SK-MEL-5 (cell line): Measurements from ENCODE around the gene CD180. TPM values are rescaled to one million over a fixed set of nuclear protein-coding genes. Genes with fewer than 3 reads are reported as not detected.

ENCODE experiments used
- DNase-seq: peaks from one replicate; pipeline ENCODE4 v3.0.0-alpha.2; 2016; ENCODE audit warnings: low read depth, low spot score
- in situ Hi-C: cut with HindIII; loops from 2 replicates; pipeline ENCODE4 v1.10.0; 2016; ENCODE audit warnings: low sequenced_read_pairs, high pct_unique_total_duplicates, low pct_unique_long_range_greater_than_20kb
- total RNA-seq: library from RNA; depleted of rRNA; stranded (reverse); fragments of >200 nt; shearing (Covaris generic); gene quantifications from 2 replicates; pipeline ENCODE4 v1.2.3, GENCODE V29; 2014

Gene CD180
- total RNA-seq, 1 experiment from 2014 or later: not detected

GRCh38 chr5:67195406-67196275 lies 958 bp downstream of the CD180 start:
- in situ Hi-C loops: no loop called here

GRCh38 chr5:67194166-67194565 lies 2.4 kb downstream of the CD180 start:
- no peak for DNase-seq
- in situ Hi-C loops: no loop called here

More at GRCh38 chr5:67195406-67196275, 958 bp downstream of the CD180 start:
- DNase-seq: no peak

- DNase-seq: no peak
- in situ Hi-C loops: no loop called here
Observed at GRCh38 chr5:67193439-67193807, 3.2 kb downstream of the CD180 start.

- DNase-seq: no peak
- in situ Hi-C loops: no loop called here
Observed at GRCh38 chr5:67192719-67193438, 3.7 kb downstream of the CD180 start.

- in situ Hi-C loops: no loop called here
- DNase-seq: no peak
Observed at GRCh38 chr5:67190861-67191260, 5.7 kb downstream of the CD180 start.

GRCh38 chr5:67190410-67190809 lies 6.2 kb downstream of the CD180 start:
- in situ Hi-C loops: no loop called here
- no peak for DNase-seq

- in situ Hi-C loops: no loop called here
Observed at GRCh38 chr5:67189931-67190330, 6.7 kb downstream of the CD180 start.

GRCh38 chr5:67189079-67189354 lies 7.6 kb downstream of the CD180 start:
- DNase-seq: no peak
- in situ Hi-C loops: no loop called here

More at GRCh38 chr5:67189931-67190330, 6.7 kb downstream of the CD180 start:
- DNase-seq: no peak

GRCh38 chr5:67188274-67189078 lies 8.1 kb downstream of the CD180 start:
- in situ Hi-C loops: no loop called here
- no peak for DNase-seq

GRCh38 chr5:67187006-67187715 lies 9.4 kb downstream of the CD180 start:
- DNase-seq: no peak
- in situ Hi-C loops: no loop called here

GRCh38 chr5:67183859-67184258 lies 12.7 kb downstream of the CD180 start:
- in situ Hi-C loops: no loop called here
- DNase-seq: no peak

- no peak for DNase-seq
- in situ Hi-C loops: no loop called here
Observed at GRCh38 chr5:67182301-67182790, 14.3 kb downstream of the CD180 start.

GRCh38 chr5:67181648-67182221 lies 14.9 kb downstream of the CD180 start:
- no peak for DNase-seq
- in situ Hi-C loops: no loop called here

GRCh38 chr5:67179697-67180361 lies 16.8 kb downstream of the CD180 start:
- in situ Hi-C loops: no loop called here
- DNase-seq: no peak

GRCh38 chr5:67178966-67179365 lies 17.6 kb downstream of the CD180 start:
- in situ Hi-C loops: no loop called here

GRCh38 chr5:67178085-67178484 lies 18.5 kb downstream of the CD180 start:
- in situ Hi-C loops: no loop called here
- DNase-seq: no peak

More at GRCh38 chr5:67178966-67179365, 17.6 kb downstream of the CD180 start:
- no peak for DNase-seq

GRCh38 chr5:67176936-67177335 lies 19.7 kb downstream of the CD180 start:
- no peak for DNase-seq
- in situ Hi-C loops: no loop called here
